ENCODE results near the gene FOXK1.
A peak's percentile ranks its signal among the peaks of the same experiment; 100 is the strongest.

FOXK1 gene

GRCh38 chr7:4653771-4654170 is 28.3 kb upstream of the FOXK1 start:
- H3K4me1 ChIP-seq: no peaks in the 10 kb centered on the region
- no peaks in the 10 kb centered on the region for H3K27me3 ChIP-seq
- no peak for DNase-seq
- no peak overlapping the region for H3K4me3 ChIP-seq (ENCODE audit: low read depth, low read length)
- TF ChIP-seq, protein P1, sequence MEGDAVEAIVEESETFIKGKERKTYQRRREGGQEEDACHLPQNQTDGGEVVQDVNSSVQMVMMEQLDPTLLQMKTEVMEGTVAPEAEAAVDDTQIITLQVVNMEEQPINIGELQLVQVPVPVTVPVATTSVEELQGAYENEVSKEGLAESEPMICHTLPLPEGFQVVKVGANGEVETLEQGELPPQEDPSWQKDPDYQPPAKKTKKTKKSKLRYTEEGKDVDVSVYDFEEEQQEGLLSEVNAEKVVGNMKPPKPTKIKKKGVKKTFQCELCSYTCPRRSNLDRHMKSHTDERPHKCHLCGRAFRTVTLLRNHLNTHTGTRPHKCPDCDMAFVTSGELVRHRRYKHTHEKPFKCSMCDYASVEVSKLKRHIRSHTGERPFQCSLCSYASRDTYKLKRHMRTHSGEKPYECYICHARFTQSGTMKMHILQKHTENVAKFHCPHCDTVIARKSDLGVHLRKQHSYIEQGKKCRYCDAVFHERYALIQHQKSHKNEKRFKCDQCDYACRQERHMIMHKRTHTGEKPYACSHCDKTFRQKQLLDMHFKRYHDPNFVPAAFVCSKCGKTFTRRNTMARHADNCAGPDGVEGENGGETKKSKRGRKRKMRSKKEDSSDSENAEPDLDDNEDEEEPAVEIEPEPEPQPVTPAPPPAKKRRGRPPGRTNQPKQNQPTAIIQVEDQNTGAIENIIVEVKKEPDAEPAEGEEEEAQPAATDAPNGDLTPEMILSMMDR (IDR thresholded peaks at IDR 0.05; ENCODE audit: low read depth, low read length): no peak
- H3K9me3 ChIP-seq: no peaks in the 10 kb centered on the region
- H3K36me3 ChIP-seq: no peaks in the 10 kb centered on the region

DNA sequence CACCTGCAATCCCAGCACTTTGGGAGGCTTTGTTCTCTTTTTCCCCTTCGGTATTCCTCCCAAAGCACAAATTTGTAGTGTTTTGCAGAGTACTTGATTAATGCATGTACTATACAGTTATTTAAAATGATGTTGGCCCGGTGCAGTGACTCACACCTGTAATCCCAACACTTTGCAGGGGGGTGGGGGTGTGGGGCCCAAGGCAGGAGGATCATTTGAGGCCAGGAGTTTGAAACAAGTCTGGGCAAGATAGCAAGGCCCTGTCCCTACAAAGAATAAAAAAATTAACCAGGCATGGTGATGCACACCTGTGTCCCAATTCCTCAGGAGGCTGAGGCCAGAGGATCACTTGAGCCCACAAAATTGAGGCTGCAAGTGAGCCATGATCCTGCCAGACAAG is 26.8 kb upstream of the FOXK1 start:
- H3K4me3 ChIP-seq (ENCODE audit: low read depth, low read length): no peak overlapping the region
- no peaks in the 10 kb centered on the region for H3K27me3 ChIP-seq
- no peaks in the 10 kb centered on the region for H3K9me3 ChIP-seq
- DNase-seq: no peak
- H3K36me3 ChIP-seq: no peaks in the 10 kb centered on the region
- TF ChIP-seq, protein P1 (IDR thresholded peaks at IDR 0.05; ENCODE audit: low read depth, low read length): no peak
- no peaks in the 10 kb centered on the region for H3K4me1 ChIP-seq

DNA sequence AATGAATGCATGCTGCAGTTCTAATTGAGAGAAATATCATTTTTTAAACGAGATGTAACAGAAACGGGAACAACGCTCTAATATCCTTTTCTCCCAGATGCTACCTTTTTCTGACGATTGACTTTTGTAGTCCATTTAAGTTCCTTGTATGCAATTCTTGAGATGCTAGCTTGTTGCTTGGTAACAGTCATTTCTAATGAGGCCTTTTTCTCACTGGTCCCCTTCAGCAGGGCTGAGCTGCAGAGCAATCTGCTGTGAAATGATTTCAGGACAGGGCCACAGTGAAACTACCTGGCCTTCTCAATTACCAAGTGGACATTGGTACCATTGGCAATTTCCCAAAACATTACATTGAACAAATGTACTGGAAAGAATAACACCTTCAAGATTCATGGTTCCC is 26.2 kb upstream of the FOXK1 start:
- Histone ChIP-seq H3K36me3 (no peaks in the 10 kb centered on the region), H3K27me3 (no peaks in the 10 kb centered on the region), H3K9me3 (no peaks in the 10 kb centered on the region), H3K4me3 (ENCODE audit: low read depth, low read length) (no peak overlapping the region), H3K4me1 (no peaks in the 10 kb centered on the region)
- no peak for DNase-seq
- TF ChIP-seq, protein P1 (IDR thresholded peaks at IDR 0.05; ENCODE audit: low read depth, low read length): no peak

- no peak for DNase-seq
- Histone ChIP-seq H3K4me3 (ENCODE audit: low read depth, low read length) (no peak overlapping the region), H3K36me3 (no peaks in the 10 kb centered on the region), H3K4me1 (no peaks in the 10 kb centered on the region), H3K27me3 (no peaks in the 10 kb centered on the region), H3K9me3 (no peaks in the 10 kb centered on the region)
- TF ChIP-seq, protein P1 (IDR thresholded peaks at IDR 0.05; ENCODE audit: low read depth, low read length): no peak
Measured at GRCh38 chr7:4657640-4658417, 24.3 kb upstream of the FOXK1 start.

GRCh38 chr7:4659551-4660286 is 22.4 kb upstream of the FOXK1 start:
- TF ChIP-seq, protein P1 (IDR thresholded peaks at IDR 0.05; ENCODE audit: low read depth, low read length): peak; percentile 47
- peak; percentile 40 for DNase-seq
- Histone ChIP-seq H3K27me3 (no peaks in the 10 kb centered on the region), H3K4me3 (ENCODE audit: low read depth, low read length) (no peak overlapping the region), H3K4me1 (no peaks in the 10 kb centered on the region), H3K36me3 (no peaks in the 10 kb centered on the region), H3K9me3 (no peaks in the 10 kb centered on the region)

DNA sequence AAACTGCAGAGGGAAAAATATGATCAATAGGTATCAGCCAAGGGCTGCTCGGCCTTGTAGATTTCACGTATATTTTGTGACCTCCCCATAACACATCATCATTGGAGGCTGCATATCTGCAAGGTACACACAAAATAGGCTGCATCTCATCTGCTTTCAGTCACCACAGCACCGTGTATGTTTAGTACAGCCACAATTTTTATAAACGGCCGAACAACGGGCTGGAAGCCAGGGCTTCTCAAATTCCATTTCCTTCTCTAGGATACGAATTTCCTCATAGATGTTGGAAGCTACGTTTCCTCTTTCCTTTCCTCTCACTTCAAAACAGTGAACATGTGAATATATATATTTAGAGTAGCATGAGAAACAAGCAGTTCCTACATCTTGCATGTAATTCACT is 20.2 kb upstream of the FOXK1 start:
- Histone ChIP-seq H3K27me3 (0 out of 2 replicates have a peak, but pooled peaks cover 3% of the 10 kb centered on the region), H3K4me3 (ENCODE audit: low read depth, low read length) (no peak overlapping the region), H3K36me3 (no peaks in the 10 kb centered on the region), H3K4me1 (no peaks in the 10 kb centered on the region), H3K9me3 (no peaks in the 10 kb centered on the region)
- no peak for DNase-seq
- TF ChIP-seq, protein P1 (IDR thresholded peaks at IDR 0.05; ENCODE audit: low read depth, low read length): no peak
